ENCODE measurements around the gene MAML3. TPM values are rescaled to one million over a fixed set of nuclear protein-coding genes. Genes with fewer than 3 reads are reported as not detected.

MAML3 gene
- total RNA-seq, 1 experiment from 2014 or later, result 0.89 TPM

DNA sequence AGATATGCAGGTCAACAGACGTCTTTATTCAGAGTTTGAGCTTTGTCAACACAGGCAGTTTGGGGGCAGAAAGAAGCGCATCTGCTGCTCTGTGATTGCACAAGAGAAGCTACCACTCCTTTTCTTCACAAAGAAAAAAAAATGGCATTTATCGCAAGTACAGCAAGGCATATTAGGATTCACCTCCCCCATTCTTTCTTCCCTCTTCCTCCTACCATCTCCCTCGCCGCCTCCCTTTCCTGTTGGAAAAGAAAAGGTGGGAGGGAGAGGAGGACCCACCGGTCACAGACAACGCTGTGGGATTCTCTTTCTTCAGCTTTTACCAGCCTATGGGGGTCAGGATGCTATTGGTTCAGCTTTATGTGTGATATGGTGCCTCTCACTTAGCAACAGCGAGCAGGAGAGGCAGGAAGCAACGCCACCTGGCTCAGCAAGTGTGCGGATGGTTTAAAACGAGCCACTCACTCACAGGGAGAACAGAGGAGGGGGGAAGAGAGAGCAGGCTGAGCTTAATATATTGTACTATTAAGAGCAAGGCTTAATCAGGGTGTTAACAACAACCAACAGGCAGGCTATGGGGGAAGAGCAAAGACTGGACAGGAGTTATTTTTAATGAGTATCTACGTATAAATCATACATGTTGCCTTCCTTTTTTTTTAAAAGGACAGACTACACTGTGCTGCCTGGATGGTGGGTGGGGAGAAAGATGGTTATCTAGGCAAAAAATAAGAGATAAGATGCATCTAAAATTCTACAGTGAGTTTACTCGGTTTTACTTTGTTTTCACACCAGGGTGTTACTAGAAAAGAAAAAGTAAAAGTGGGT lies 104.7 kb downstream of the MAML3 start:
- no peaks in the 10 kb centered on the region for H3K9me3 Mint-ChIP-seq (ENCODE audit: unreplicated experiment)
- H3K4me3 Mint-ChIP-seq (ENCODE audit: unreplicated experiment), result peak overlapping the region; percentile 34
- peak; percentile 27 for DNase-seq (ENCODE audit: unreplicated experiment)
- peaks cover 13% of the 10 kb centered on the region for H3K4me1 Mint-ChIP-seq (ENCODE audit: insufficient read depth, unreplicated experiment)
- intact Hi-C loops (cut with micrococcal nuclease), result no loop called here
- H3K27ac Mint-ChIP-seq (ENCODE audit: low read depth, unreplicated experiment), result peak overlapping the region; percentile 24
- ChIA-PET CTCF (interaction anchor here (0.5 to 2.2 kb wide), 22 partner anchors 11 to 739 kb away, joined by 3 to 7 read pairs (median 3); partner anchors contain the start of gene SCOC), POLR2A (interaction anchor here (0.5 to 1.7 kb wide), 5 partner anchors 8 to 309 kb away, joined by 3 to 5 read pairs (median 4); no protein-coding TSS in a partner anchor)
- no peaks in the 10 kb centered on the region for H3K36me3 Mint-ChIP-seq (ENCODE audit: insufficient read depth, unreplicated experiment)
- TF ChIP-seq, protein P1, sequence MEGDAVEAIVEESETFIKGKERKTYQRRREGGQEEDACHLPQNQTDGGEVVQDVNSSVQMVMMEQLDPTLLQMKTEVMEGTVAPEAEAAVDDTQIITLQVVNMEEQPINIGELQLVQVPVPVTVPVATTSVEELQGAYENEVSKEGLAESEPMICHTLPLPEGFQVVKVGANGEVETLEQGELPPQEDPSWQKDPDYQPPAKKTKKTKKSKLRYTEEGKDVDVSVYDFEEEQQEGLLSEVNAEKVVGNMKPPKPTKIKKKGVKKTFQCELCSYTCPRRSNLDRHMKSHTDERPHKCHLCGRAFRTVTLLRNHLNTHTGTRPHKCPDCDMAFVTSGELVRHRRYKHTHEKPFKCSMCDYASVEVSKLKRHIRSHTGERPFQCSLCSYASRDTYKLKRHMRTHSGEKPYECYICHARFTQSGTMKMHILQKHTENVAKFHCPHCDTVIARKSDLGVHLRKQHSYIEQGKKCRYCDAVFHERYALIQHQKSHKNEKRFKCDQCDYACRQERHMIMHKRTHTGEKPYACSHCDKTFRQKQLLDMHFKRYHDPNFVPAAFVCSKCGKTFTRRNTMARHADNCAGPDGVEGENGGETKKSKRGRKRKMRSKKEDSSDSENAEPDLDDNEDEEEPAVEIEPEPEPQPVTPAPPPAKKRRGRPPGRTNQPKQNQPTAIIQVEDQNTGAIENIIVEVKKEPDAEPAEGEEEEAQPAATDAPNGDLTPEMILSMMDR (IDR thresholded peaks at IDR 0.05; ENCODE audit: unreplicated experiment), result no peak
- BruUV-seq (replicated peaks), result no TSS peak
- no peaks in the 10 kb centered on the region for H3K27me3 Mint-ChIP-seq (ENCODE audit: insufficient read depth, unreplicated experiment)

DNA sequence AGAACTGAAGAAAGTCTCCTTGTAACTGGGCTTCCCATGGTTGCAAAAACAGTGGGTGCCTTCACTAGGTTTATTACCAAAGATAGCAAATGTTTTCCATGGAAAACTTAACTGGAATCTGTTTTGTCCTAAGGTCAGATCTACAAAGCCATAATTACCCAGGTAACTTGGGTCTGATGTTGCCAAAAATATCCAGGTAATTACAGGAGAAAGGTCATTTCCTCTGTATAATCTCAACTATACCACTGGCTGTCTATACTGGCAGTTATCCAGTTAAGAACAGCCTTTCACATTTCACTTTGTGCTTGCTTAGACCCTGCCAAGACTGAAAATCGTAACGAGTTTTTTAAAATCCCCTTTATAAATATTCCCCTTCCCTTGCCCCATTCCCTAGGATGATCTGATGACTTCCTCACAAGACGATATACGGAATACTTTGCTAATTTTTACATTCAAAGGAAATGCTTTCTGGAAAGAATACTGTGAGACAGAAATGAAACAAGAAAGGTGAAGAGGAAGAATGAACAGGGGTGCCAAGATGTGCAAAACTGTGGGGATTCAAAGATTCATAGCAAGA lies 105.5 kb downstream of the MAML3 start:
- no peak overlapping the region for H3K27ac Mint-ChIP-seq (ENCODE audit: low read depth, unreplicated experiment)
- intact Hi-C loops (cut with micrococcal nuclease), result no loop called here

DNA sequence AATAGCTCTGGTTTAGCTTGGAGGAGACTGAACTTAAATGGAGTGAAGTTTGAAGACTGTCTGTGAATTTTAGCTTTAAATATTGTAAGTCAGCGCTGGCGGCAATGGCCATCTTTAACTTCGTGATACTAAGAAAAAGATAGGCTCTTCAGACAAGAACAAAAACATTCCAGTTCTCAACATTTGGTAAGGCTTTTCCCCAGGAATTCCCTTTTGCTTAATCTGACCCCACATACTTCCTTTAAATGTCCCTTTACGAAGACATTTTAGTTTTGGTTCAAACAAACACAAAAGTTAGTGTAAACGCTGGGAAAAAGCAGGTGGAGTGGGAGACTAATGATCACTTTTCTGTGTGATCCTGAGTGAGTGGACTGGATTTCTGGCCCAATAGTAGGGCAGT lies 106.2 kb downstream of the MAML3 start:
- ChIA-PET CTCF (interaction anchor here (0.8 to 1.3 kb wide), 4 partner anchors 10 to 314 kb away, joined by 3 to 4 read pairs (median 3); no protein-coding TSS in a partner anchor), POLR2A (no interaction called here)
- Mint-ChIP-seq H3K27ac (ENCODE audit: low read depth, unreplicated experiment) (no peak overlapping the region), H3K4me3 (ENCODE audit: unreplicated experiment) (no peak overlapping the region), H3K9me3 (ENCODE audit: unreplicated experiment) (no peaks in the 10 kb centered on the region), H3K27me3 (ENCODE audit: insufficient read depth, unreplicated experiment) (no peaks in the 10 kb centered on the region), H3K4me1 (ENCODE audit: insufficient read depth, unreplicated experiment) (peaks cover 13% of the 10 kb centered on the region), H3K36me3 (ENCODE audit: insufficient read depth, unreplicated experiment) (no peaks in the 10 kb centered on the region)
- intact Hi-C loops (cut with micrococcal nuclease), result no loop called here
- TF ChIP-seq, protein P1 (IDR thresholded peaks at IDR 0.05; ENCODE audit: unreplicated experiment), result no peak
- no TSS peak for BruUV-seq (replicated peaks)
- no peak for DNase-seq (ENCODE audit: unreplicated experiment)

More for the DNA sequence above, 105.5 kb downstream of the MAML3 start:
- ChIA-PET CTCF (interaction anchor here (0.5 to 1.5 kb wide), 12 partner anchors 21 to 434 kb away, joined by 3 to 7 read pairs (median 4); no protein-coding TSS in a partner anchor), POLR2A (interaction anchor here (1.4 to 1.7 kb wide), 2 partner anchors 103 to 161 kb away, joined by 4 to 5 read pairs; no protein-coding TSS in a partner anchor)
- BruUV-seq (replicated peaks), result no TSS peak
- Mint-ChIP-seq H3K4me1 (ENCODE audit: insufficient read depth, unreplicated experiment) (peaks cover 13% of the 10 kb centered on the region), H3K36me3 (ENCODE audit: insufficient read depth, unreplicated experiment) (no peaks in the 10 kb centered on the region), H3K9me3 (ENCODE audit: unreplicated experiment) (no peaks in the 10 kb centered on the region), H3K4me3 (ENCODE audit: unreplicated experiment) (peak overlapping the region; percentile 34), H3K27me3 (ENCODE audit: insufficient read depth, unreplicated experiment) (no peaks in the 10 kb centered on the region)
- DNase-seq (ENCODE audit: unreplicated experiment), result no peak
- TF ChIP-seq, protein P1 (IDR thresholded peaks at IDR 0.05; ENCODE audit: unreplicated experiment), result no peak

DNA sequence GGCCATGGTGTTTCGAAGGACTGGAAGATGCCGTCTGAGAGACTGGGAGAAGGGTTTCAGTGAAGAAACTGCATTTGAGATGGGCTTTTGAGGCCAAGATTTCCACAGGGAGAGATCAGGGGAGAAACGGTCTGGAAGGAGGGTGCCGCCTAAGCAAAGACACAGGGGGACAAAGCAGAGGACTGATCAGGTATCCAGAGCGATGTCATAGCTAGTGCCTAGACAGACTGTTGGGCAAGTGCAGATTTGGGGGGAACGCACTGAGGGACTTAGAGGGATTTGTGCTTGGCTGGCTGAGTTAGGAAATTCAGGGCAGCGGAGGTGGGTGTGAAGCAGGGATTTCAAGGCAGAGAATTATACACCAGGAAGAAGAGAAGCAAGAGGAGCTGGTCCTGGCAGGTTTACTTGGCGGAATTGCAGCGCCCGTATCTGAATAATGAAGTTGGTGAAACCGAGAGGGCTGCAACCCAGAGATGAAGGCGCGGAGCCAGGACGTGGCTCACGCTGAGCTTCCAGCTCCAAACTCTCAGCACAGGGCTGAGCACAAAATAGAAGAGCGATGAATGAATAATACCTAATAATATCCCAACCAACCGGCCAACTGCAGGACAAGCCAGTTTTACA lies 106.9 kb downstream of the MAML3 start:
- ChIA-PET POLR2A (interaction anchor here (0.9 kb wide), 1 partner anchor 14 kb away, joined by 3 read pairs; no protein-coding TSS in a partner anchor), CTCF (interaction anchor here (0.6 to 1.3 kb wide), 5 partner anchors 9 to 313 kb away, joined by 3 to 4 read pairs (median 3); no protein-coding TSS in a partner anchor)
- TF ChIP-seq, protein P1 (IDR thresholded peaks at IDR 0.05; ENCODE audit: unreplicated experiment), result no peak
- no peak for DNase-seq (ENCODE audit: unreplicated experiment)
- Mint-ChIP-seq H3K4me1 (ENCODE audit: insufficient read depth, unreplicated experiment) (peaks cover 13% of the 10 kb centered on the region), H3K27me3 (ENCODE audit: insufficient read depth, unreplicated experiment) (no peaks in the 10 kb centered on the region), H3K36me3 (ENCODE audit: insufficient read depth, unreplicated experiment) (no peaks in the 10 kb centered on the region), H3K4me3 (ENCODE audit: unreplicated experiment) (no peak overlapping the region), H3K27ac (ENCODE audit: low read depth, unreplicated experiment) (no peak overlapping the region), H3K9me3 (ENCODE audit: unreplicated experiment) (no peaks in the 10 kb centered on the region)
- intact Hi-C loops (cut with micrococcal nuclease), result no loop called here
- no TSS peak for BruUV-seq (replicated peaks)
